WERI-Rb-1 (cell line): Measurements from ENCODE around the gene HSD17B13.
"Not testable (repeated sequence)": the region's sequence is repeated elsewhere in the genome, so short reads cannot be mapped to it uniquely, and the experiment has no call there.

Experiments
- DNase-seq: peaks from one replicate; pipeline ENCODE4 v3.0.0-alpha.2; 2020
- H3K27ac ChIP-seq: fragments of 250-450 bp; sonication (Bioruptor Pico); 2 replicates; pipeline ENCODE4 v1.5.1; 2020; ENCODE audit warnings: mild to moderate bottlenecking, moderate library complexity
- H3K27me3 ChIP-seq: fragments of 250-450 bp; sonication (Bioruptor Pico); 2 replicates; pipeline ENCODE4 v1.5.1; 2021; ENCODE audit warnings: mild to moderate bottlenecking, low read depth, moderate library complexity; ENCODE audit not compliant: insufficient read depth, severe bottlenecking
- H3K36me3 ChIP-seq: fragments of 250-450 bp; sonication (Bioruptor Pico); 2 replicates; pipeline ENCODE4 v1.5.1; 2020; ENCODE audit warnings: mild to moderate bottlenecking, moderate library complexity
- H3K4me3 ChIP-seq: 2 replicates; pipeline ENCODE4 v1.5.1; 2011; ENCODE audit warnings: low read depth, mild to moderate bottlenecking, control low read depth, low read length
- H3K9me3 ChIP-seq: fragments of 250-450 bp; sonication (Bioruptor Pico); 2 replicates; pipeline ENCODE4 v1.5.1; 2021; ENCODE audit warnings: mild to moderate bottlenecking, moderate library complexity; ENCODE audit not compliant: severe bottlenecking
- TF ChIP-seq, protein P1 (sequence below): IDR thresholded peaks from 2 replicates; pipeline ENCODE4 v1.5.1; 2011; ENCODE audit warnings: low read depth, mild to moderate bottlenecking, control low read depth, inconsistent platforms, low read length

Gene HSD17B13

DNA sequence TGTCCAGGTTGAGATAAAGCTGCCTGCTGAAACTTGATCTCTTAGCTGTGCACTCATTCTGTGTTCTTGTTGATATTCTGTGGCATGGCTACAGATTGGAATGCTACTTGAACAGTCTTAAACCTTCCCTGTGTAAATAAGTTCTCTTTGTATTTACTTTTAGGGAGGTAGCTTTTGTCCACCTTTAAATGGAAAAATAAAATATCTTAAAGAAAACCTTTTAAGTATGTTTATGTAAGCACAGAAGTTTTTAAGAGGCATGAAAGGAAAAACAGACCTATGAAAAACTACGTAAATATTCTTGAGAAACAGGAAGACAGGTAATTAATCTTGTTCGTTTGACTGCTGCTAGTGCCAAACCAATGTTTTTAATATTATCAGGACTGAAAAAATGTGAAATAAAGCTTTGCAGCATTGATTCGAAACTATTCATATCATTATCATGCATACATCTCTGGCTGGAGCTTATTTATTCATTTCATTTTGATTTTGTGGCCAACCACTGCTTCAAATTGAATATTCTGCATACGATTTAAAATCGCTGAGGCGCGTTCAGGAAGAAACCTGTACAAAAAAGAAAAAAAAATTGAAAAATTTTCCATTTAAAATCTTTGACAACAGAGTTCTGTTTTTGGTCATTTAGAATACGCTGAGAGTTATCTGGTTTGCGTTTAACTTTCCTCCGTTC is 17.8 kb downstream of the HSD17B13 start:
- no peak for DNase-seq
- no peak overlapping the region for H3K27ac ChIP-seq

DNA sequence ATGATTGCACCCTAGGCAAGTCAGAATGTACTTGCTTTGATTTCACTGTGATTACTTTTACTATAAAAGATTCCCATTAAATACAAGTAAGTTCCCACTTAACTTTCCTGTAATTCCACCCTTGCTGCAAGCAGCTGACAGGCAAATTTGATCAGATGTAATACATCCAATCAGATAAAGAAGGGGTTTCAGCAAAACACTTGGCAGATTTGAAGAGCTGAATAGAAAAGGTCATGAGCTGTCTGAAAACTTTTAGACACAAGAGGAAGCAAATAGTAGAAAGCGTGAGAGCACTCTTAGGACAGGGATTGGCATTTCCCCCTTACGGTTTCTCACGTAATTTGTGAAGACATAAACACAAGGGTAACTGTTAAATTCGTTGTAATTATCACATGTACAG is 22.8 kb downstream of the HSD17B13 start:
- Histone ChIP-seq H3K9me3 (no peaks in the 10 kb centered on the region), H3K36me3 (no peaks in the 10 kb centered on the region), H3K27me3 (no peaks in the 10 kb centered on the region), H3K27ac (no peak overlapping the region), H3K4me3 (no peak overlapping the region)
- TF ChIP-seq, protein P1, sequence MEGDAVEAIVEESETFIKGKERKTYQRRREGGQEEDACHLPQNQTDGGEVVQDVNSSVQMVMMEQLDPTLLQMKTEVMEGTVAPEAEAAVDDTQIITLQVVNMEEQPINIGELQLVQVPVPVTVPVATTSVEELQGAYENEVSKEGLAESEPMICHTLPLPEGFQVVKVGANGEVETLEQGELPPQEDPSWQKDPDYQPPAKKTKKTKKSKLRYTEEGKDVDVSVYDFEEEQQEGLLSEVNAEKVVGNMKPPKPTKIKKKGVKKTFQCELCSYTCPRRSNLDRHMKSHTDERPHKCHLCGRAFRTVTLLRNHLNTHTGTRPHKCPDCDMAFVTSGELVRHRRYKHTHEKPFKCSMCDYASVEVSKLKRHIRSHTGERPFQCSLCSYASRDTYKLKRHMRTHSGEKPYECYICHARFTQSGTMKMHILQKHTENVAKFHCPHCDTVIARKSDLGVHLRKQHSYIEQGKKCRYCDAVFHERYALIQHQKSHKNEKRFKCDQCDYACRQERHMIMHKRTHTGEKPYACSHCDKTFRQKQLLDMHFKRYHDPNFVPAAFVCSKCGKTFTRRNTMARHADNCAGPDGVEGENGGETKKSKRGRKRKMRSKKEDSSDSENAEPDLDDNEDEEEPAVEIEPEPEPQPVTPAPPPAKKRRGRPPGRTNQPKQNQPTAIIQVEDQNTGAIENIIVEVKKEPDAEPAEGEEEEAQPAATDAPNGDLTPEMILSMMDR: no peak
- no peak for DNase-seq

More for the DNA sequence above, 17.8 kb downstream of the HSD17B13 start:
- Histone ChIP-seq H3K9me3 (no peaks in the 10 kb centered on the region), H3K4me3 (no peak overlapping the region), H3K36me3 (no peaks in the 10 kb centered on the region), H3K27me3 (no peaks in the 10 kb centered on the region)
- TF ChIP-seq, protein P1: no peak

DNA sequence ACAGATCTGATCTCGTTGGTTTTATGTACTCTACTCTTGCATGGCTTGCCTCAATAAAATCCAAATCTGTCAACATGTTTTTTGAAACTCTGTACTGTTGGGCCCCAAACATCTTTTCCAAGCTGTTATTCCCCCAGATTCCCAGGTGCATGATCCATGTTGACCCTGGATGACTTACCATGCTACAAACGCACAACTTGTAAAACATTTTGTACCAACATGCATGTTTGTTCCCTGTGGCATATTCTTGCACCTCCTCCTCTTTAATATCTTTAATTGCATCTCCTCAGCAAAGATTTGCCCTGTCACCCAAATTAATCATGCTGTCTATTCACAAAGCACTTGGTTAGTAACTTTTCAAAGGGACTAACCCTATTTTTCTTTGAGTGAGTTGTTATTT is 24.3 kb downstream of the HSD17B13 start:
- TF ChIP-seq, protein P1: no peak
- no peak overlapping the region for H3K27ac ChIP-seq

DNA sequence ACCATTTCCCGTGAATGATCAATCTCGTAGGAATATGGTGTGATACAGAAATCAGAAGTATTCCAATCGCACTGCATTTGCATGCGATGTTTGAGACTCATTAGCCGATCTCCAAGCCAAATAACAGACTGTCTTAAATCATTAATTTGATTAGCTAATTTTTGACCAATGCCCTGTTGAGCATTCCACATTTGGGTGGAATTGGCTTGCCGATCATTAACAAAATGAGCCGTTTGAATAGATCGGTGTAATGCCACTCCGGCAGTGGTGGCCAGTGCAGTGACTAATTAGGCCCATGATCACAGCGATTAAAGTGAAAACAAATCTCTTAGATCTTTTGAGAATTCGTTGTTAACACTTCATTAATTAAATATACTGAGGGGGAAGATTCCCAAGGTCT is 27.8 kb downstream of the HSD17B13 start:
- not testable (repeated sequence) for H3K36me3 ChIP-seq, H3K27me3 ChIP-seq, H3K9me3 ChIP-seq, H3K27ac ChIP-seq, H3K4me3 ChIP-seq, DNase-seq

More for the DNA sequence above, 24.3 kb downstream of the HSD17B13 start:
- DNase-seq: no peak
- no peaks in the 10 kb centered on the region for H3K27me3 ChIP-seq
- peaks cover 3% of the 10 kb centered on the region for H3K9me3 ChIP-seq
- H3K4me3 ChIP-seq: no peak overlapping the region
- no peaks in the 10 kb centered on the region for H3K36me3 ChIP-seq

DNA sequence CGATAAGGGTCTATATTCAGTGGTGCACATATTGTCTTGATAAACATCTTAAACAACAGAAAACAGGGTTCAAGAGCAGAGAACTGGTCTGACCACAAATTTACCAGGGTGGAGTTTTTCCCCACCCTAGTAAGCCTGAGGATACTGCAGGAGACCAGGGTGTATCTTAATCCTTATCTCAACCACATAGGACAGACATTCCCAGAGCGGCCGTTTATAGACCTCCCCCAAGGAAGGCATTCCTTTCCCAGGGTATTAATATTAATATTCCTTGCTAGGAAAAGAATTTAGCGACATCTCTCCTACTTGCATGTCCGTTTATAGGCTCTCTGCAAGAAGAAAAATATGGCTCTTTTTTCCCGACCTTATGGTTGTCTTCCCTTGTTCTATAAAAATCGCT is 28.8 kb downstream of the HSD17B13 start:
- not testable (repeated sequence) for H3K36me3 ChIP-seq, H3K4me3 ChIP-seq, H3K27ac ChIP-seq, H3K9me3 ChIP-seq, DNase-seq, H3K27me3 ChIP-seq

DNA sequence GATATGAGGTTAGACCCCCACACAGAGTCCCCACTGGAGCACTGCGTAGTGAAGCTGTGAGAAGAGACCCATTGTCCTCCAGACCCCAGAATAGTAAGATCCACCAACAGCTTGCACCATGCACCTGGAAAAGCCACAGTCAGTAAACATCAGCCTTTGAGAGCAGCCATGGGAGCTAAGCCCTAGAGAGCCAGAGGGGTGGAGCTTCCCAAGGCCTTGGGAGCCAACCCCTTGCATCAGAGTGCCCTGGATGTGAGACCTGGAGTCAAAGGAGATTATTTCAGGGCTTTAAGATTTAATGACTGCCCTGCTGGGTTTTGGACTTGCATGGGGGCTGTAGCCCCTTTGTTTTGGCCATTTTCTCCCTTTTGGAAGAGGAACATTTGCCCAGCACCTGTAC is 35.7 kb downstream of the HSD17B13 start:
- no peaks in the 10 kb centered on the region for H3K36me3 ChIP-seq
- no peak overlapping the region for H3K27ac ChIP-seq
- no peak for DNase-seq
- no peaks in the 10 kb centered on the region for H3K27me3 ChIP-seq
- peaks cover 14% of the 10 kb centered on the region for H3K9me3 ChIP-seq
- H3K4me3 ChIP-seq: no peak overlapping the region
- TF ChIP-seq, protein P1: no peak

DNA sequence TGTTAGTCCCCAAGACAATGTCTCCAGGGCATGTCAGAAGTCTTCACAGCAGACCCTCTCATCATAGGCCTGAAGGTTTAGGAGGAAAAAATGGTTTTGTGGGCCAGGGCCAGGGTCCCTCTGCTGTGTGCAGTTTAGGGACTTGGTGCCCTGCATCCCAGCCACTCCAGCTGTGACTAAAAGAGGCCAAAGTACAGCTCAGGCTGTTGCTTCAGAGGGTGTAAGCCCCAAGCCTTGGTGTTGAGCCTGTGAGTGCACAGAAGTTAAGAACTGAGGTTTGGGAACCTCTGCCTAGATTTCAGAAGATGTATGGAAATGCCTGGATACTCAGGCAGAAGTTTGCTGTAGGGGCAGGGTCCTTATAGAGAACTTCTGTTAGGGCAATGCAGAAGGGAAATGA is 38.4 kb downstream of the HSD17B13 start:
- not testable (repeated sequence) for H3K36me3 ChIP-seq, DNase-seq, H3K27ac ChIP-seq, H3K4me3 ChIP-seq, H3K27me3 ChIP-seq
- H3K9me3 ChIP-seq: peaks cover 14% of the 10 kb centered on the region
